SK-N-SH (cell line): ENCODE data around the gene MBTPS1.

Experiments used
- EZH2phosphoT487 ChIP-seq: fragments of 200-600 bp; sonication (generic); IDR thresholded peaks from 2 replicates; pipeline ENCODE4 v1.6.1; 2017; ENCODE audit warnings: low read depth, mixed run types, mild to moderate bottlenecking, antibody characterized with exemption, moderate library complexity, borderline replicate concordance
- FOXM1 ChIP-seq: IDR thresholded peaks from 2 replicates; pipeline ENCODE4 v1.4.0; 2012; ENCODE audit warnings: low read depth, mild to moderate bottlenecking
- MEF2A ChIP-seq: IDR thresholded peaks from 2 replicates; pipeline ENCODE4 v1.4.0; 2012; ENCODE audit warnings: low read depth, borderline replicate concordance
- POLR2AphosphoS5 ChIP-seq: IDR thresholded peaks from 2 replicates; pipeline ENCODE4 v1.6.1; 2012; ENCODE audit warnings: low read depth, low read length
- RAD21 ChIP-seq: IDR thresholded peaks from 2 replicates; pipeline ENCODE4 v1.6.1; 2012; ENCODE audit warnings: mild to moderate bottlenecking, low read length
- RFX5 ChIP-seq: IDR thresholded peaks from 2 replicates; pipeline ENCODE4 v1.6.1; 2012; ENCODE audit warnings: mild to moderate bottlenecking, improper control_type of control experiment, low read length
- TAF1 ChIP-seq: IDR thresholded peaks from 2 replicates; pipeline ENCODE4 v1.6.1; 2012; ENCODE audit warnings: low read depth, mild to moderate bottlenecking, low read length, moderate library complexity, borderline replicate concordance
- TF ChIP-seq, protein P1 (sequence below): fragments of 200-600 bp; sonication (generic); IDR thresholded peaks from 2 replicates; pipeline ENCODE4 v1.6.1; 2017; ENCODE audit warnings: antibody characterized with exemption, mild to moderate bottlenecking, moderate library complexity
- TF ChIP-seq, protein P2 (sequence below): IDR thresholded peaks from 2 replicates; pipeline ENCODE4 v1.6.1; 2012; ENCODE audit warnings: mild to moderate bottlenecking, low read depth, low read length, moderate library complexity

DNA sequence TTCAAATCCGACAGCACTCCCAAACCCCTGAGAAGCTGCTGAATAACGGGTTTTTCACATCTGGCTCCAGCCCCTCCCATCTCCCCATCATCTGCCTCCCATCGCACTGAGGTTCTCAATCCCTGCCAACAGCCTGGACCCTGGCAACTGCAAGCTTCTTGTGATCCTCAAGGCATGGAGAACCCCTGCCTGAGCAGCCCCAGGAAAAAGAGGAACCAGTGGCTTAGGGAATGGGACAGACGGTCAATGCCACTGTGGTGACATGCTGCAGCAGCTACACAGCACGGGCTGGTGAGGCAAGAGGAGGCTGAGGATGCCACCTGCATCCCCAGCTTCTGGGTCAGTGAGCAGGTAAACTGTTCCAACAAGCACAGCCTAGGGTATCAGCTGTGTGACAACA lies 3.3 kb upstream of the MBTPS1 start:
- TF ChIP-seq MEF2A (no peak), FOXM1 (no peak), RAD21 (no peak), TAF1 (no peak), POLR2AphosphoS5 (no peak), RFX5 (no peak), EZH2phosphoT487 (no peak)
- TF ChIP-seq, protein P1, sequence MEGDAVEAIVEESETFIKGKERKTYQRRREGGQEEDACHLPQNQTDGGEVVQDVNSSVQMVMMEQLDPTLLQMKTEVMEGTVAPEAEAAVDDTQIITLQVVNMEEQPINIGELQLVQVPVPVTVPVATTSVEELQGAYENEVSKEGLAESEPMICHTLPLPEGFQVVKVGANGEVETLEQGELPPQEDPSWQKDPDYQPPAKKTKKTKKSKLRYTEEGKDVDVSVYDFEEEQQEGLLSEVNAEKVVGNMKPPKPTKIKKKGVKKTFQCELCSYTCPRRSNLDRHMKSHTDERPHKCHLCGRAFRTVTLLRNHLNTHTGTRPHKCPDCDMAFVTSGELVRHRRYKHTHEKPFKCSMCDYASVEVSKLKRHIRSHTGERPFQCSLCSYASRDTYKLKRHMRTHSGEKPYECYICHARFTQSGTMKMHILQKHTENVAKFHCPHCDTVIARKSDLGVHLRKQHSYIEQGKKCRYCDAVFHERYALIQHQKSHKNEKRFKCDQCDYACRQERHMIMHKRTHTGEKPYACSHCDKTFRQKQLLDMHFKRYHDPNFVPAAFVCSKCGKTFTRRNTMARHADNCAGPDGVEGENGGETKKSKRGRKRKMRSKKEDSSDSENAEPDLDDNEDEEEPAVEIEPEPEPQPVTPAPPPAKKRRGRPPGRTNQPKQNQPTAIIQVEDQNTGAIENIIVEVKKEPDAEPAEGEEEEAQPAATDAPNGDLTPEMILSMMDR = no peak
- TF ChIP-seq, protein P2, sequence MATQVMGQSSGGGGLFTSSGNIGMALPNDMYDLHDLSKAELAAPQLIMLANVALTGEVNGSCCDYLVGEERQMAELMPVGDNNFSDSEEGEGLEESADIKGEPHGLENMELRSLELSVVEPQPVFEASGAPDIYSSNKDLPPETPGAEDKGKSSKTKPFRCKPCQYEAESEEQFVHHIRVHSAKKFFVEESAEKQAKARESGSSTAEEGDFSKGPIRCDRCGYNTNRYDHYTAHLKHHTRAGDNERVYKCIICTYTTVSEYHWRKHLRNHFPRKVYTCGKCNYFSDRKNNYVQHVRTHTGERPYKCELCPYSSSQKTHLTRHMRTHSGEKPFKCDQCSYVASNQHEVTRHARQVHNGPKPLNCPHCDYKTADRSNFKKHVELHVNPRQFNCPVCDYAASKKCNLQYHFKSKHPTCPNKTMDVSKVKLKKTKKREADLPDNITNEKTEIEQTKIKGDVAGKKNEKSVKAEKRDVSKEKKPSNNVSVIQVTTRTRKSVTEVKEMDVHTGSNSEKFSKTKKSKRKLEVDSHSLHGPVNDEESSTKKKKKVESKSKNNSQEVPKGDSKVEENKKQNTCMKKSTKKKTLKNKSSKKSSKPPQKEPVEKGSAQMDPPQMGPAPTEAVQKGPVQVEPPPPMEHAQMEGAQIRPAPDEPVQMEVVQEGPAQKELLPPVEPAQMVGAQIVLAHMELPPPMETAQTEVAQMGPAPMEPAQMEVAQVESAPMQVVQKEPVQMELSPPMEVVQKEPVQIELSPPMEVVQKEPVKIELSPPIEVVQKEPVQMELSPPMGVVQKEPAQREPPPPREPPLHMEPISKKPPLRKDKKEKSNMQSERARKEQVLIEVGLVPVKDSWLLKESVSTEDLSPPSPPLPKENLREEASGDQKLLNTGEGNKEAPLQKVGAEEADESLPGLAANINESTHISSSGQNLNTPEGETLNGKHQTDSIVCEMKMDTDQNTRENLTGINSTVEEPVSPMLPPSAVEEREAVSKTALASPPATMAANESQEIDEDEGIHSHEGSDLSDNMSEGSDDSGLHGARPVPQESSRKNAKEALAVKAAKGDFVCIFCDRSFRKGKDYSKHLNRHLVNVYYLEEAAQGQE = no peak
